ENCODE results near the gene CTDSPL. TPM values are rescaled to one million over a fixed set of nuclear protein-coding genes. Genes with fewer than 3 reads are reported as not detected.
A peak's percentile ranks its signal among the peaks of the same experiment; 100 is the strongest.

The CTDSPL gene
- total RNA-seq, 2 donors from 2014 or later, result 59.3 to 60.3 TPM

- 21% methylated on average over 2 of the region's 2 CpGs for WGBS
- H3K4me3 ChIP-seq, result peak overlapping the region; percentile 44 to 50
- peak overlapping the region; percentile 81 to 86 for H3K27ac ChIP-seq
- no peak for DNase-seq (ENCODE audit: low spot score)
- H3K27me3 ChIP-seq (replicated peaks; ENCODE audit: insufficient read depth), result no peaks in the 10 kb centered on the region
- H3K36me3 ChIP-seq, result no peaks in the 10 kb centered on the region
- intact Hi-C loops (cut with DNase I), result no loop called here
- no peaks in the 10 kb centered on the region for H3K9me3 ChIP-seq
- no peak for TF ChIP-seq CTCF (IDR thresholded peaks at IDR 0.05)
- no peak for TF ChIP-seq POLR2A (IDR thresholded peaks at IDR 0.05)
- no peak for TF ChIP-seq POLR2AphosphoS5 (IDR thresholded peaks at IDR 0.05)
- H3K4me1 ChIP-seq (replicated peaks), result peaks cover 2% of the 10 kb centered on the region
Observed at GRCh38 chr3:37994639-37994972, 132.9 kb downstream of the CTDSPL start.

GRCh38 chr3:37995652-37996641 is 134.3 kb downstream of the CTDSPL start:
- WGBS, result 78% methylated on average over 10 of the region's 10 CpGs
- H3K4me1 ChIP-seq (replicated peaks), result peaks cover 2% of the 10 kb centered on the region
- H3K4me3 ChIP-seq, result no peak overlapping the region
- no peak overlapping the region for H3K27ac ChIP-seq
- intact Hi-C loops (cut with DNase I), result no loop called here
- no peaks in the 10 kb centered on the region for H3K27me3 ChIP-seq (replicated peaks; ENCODE audit: insufficient read depth)
- TF ChIP-seq POLR2A (IDR thresholded peaks at IDR 0.05) (no peak), POLR2AphosphoS5 (IDR thresholded peaks at IDR 0.05) (no peak), CTCF (IDR thresholded peaks at IDR 0.05) (no peak)
- DNase-seq (ENCODE audit: low spot score), result no peak
- H3K9me3 ChIP-seq, result no peaks in the 10 kb centered on the region
- H3K36me3 ChIP-seq, result no peaks in the 10 kb centered on the region

GRCh38 chr3:37996785-37997301 is 135.2 kb downstream of the CTDSPL start:
- H3K9me3 ChIP-seq, result no peaks in the 10 kb centered on the region
- no peaks in the 10 kb centered on the region for H3K27me3 ChIP-seq (replicated peaks; ENCODE audit: insufficient read depth)
- 50% methylated on average over 7 of the region's 7 CpGs for WGBS
- peak overlapping the region in 1 of 2 donors; percentile 85 for H3K27ac ChIP-seq
- peaks cover 2% of the 10 kb centered on the region for H3K4me1 ChIP-seq (replicated peaks)
- no peaks in the 10 kb centered on the region for H3K36me3 ChIP-seq
- no peak overlapping the region for H3K4me3 ChIP-seq
- TF ChIP-seq CTCF (IDR thresholded peaks at IDR 0.05), result peak; percentile 85 to 92 (median 88)
- TF ChIP-seq POLR2AphosphoS5 (IDR thresholded peaks at IDR 0.05), result peak; percentile 75
- TF ChIP-seq POLR2A (IDR thresholded peaks at IDR 0.05), result no peak
- DNase-seq (ENCODE audit: low spot score), result peak; percentile 71
- intact Hi-C loops (cut with DNase I), result no loop called here

GRCh38 chr3:37997342-37997741 is 135.7 kb downstream of the CTDSPL start:
- Histone ChIP-seq H3K36me3 (no peaks in the 10 kb centered on the region), H3K27ac (peak overlapping the region in 1 of 2 donors; percentile 85), H3K4me1 (replicated peaks) (peaks cover 2% of the 10 kb centered on the region), H3K9me3 (no peaks in the 10 kb centered on the region), H3K27me3 (replicated peaks; ENCODE audit: insufficient read depth) (no peaks in the 10 kb centered on the region), H3K4me3 (no peak overlapping the region)
- no peak for DNase-seq (ENCODE audit: low spot score)
- no peak for TF ChIP-seq POLR2A (IDR thresholded peaks at IDR 0.05)
- no peak for TF ChIP-seq CTCF (IDR thresholded peaks at IDR 0.05)
- TF ChIP-seq POLR2AphosphoS5 (IDR thresholded peaks at IDR 0.05), result no peak
- WGBS, result 94% methylated on average over 10 of the region's 10 CpGs
- intact Hi-C loops (cut with DNase I), result no loop called here

All from prostate gland (tissue), 2 donors.